ENCODE measurements around the gene TAF4B. TPM values are rescaled to one million over a fixed set of nuclear protein-coding genes. Genes with fewer than 3 reads are reported as not detected.

Gene TAF4B
- total RNA-seq, 2 experiments from 2014 or later: 50.1 to 52.3 TPM

GRCh38 chr18:26350961-26351360, 124.7 kb downstream of the TAF4B start:
- Histone ChIP-seq H3K4me3 (ENCODE audit: low read depth, low read length, poor library complexity, severe bottlenecking) (no peak overlapping the region), H3K4me2 (ENCODE audit: low read length) (no peak overlapping the region), H3K4me1 (ENCODE audit: insufficient read depth, low read length, poor library complexity, severe bottlenecking) (peaks cover 12% of the 10 kb centered on the region), H3K79me2 (ENCODE audit: insufficient read depth, low read depth, low read length) (no peaks in the 10 kb centered on the region), H3K9me3 (ENCODE audit: low read length) (peaks cover 16% of the 10 kb centered on the region), H2AFZ (ENCODE audit: low read length) (no peak overlapping the region), H3K9me2 (ENCODE audit: insufficient read depth, low read length) (no peaks in the 10 kb centered on the region), H3K27ac (ENCODE audit: low read depth, low read length, poor library complexity, severe bottlenecking) (no peak overlapping the region), H3K36me3 (ENCODE audit: insufficient read depth, low read length) (peaks cover 40% of the 10 kb centered on the region), H4K20me1 (ENCODE audit: insufficient read depth, low read length) (no peaks in the 10 kb centered on the region)
- no TSS peak for BruUV-seq (replicated peaks)
- CTCF ChIA-PET (ENCODE audit: unreplicated experiment): no interaction called here
- TF ChIP-seq CTCF (conservative IDR thresholded peaks at IDR 0.05; ENCODE audit: low read length) (no peak), EZH2phosphoT487 (IDR thresholded peaks at IDR 0.05; ENCODE audit: borderline replicate concordance, low read depth, low read length) (no peak)
- POLR2A ChIA-PET: no interaction called here
- intact Hi-C loops (cut with micrococcal nuclease; ENCODE audit: unreplicated experiment): no loop called here
- no peak for DNase-seq (ENCODE audit: low spot score)

GRCh38 chr18:26356045-26356785, 130.0 kb downstream of the TAF4B start:
- ChIA-PET CTCF (ENCODE audit: unreplicated experiment) (no interaction called here), POLR2A (no interaction called here)
- no TSS peak for BruUV-seq (replicated peaks)
- H3K9me3 ChIP-seq (ENCODE audit: low read length): no peaks in the 10 kb centered on the region
- no peak for DNase-seq (ENCODE audit: low spot score)
- no peak overlapping the region for H3K27ac ChIP-seq (ENCODE audit: low read depth, low read length, poor library complexity, severe bottlenecking)
- no peak overlapping the region for H3K4me3 ChIP-seq (ENCODE audit: low read depth, low read length, poor library complexity, severe bottlenecking)
- H3K4me2 ChIP-seq (ENCODE audit: low read length): no peak overlapping the region
- H4K20me1 ChIP-seq (ENCODE audit: insufficient read depth, low read length): no peaks in the 10 kb centered on the region
- peaks cover 12% of the 10 kb centered on the region for H3K4me1 ChIP-seq (ENCODE audit: insufficient read depth, low read length, poor library complexity, severe bottlenecking)
- H3K9me2 ChIP-seq (ENCODE audit: insufficient read depth, low read length): no peaks in the 10 kb centered on the region
- no peaks in the 10 kb centered on the region for H3K79me2 ChIP-seq (ENCODE audit: insufficient read depth, low read depth, low read length)
- intact Hi-C loops (cut with micrococcal nuclease; ENCODE audit: unreplicated experiment): no loop called here
- no peak for TF ChIP-seq CTCF (conservative IDR thresholded peaks at IDR 0.05; ENCODE audit: low read length)
- no peak for TF ChIP-seq EZH2phosphoT487 (IDR thresholded peaks at IDR 0.05; ENCODE audit: borderline replicate concordance, low read depth, low read length)
- H3K36me3 ChIP-seq (ENCODE audit: insufficient read depth, low read length): peaks cover 37% of the 10 kb centered on the region
- H2AFZ ChIP-seq (ENCODE audit: low read length): no peak overlapping the region

GRCh38 chr18:26357960-26358359, 131.7 kb downstream of the TAF4B start:
- TSS peak; percentile 14 for BruUV-seq (replicated peaks)
- H3K4me2 ChIP-seq (ENCODE audit: low read length): no peak overlapping the region
- H3K36me3 ChIP-seq (ENCODE audit: insufficient read depth, low read length): peaks cover 42% of the 10 kb centered on the region
- no peaks in the 10 kb centered on the region for H3K9me2 ChIP-seq (ENCODE audit: insufficient read depth, low read length)
- no peaks in the 10 kb centered on the region for H3K79me2 ChIP-seq (ENCODE audit: insufficient read depth, low read depth, low read length)
- ChIA-PET CTCF (ENCODE audit: unreplicated experiment) (no interaction called here), POLR2A (no interaction called here)
- intact Hi-C loops (cut with micrococcal nuclease; ENCODE audit: unreplicated experiment): no loop called here
- TF ChIP-seq CTCF (conservative IDR thresholded peaks at IDR 0.05; ENCODE audit: low read length) (no peak), EZH2phosphoT487 (IDR thresholded peaks at IDR 0.05; ENCODE audit: borderline replicate concordance, low read depth, low read length) (no peak)
- H2AFZ ChIP-seq (ENCODE audit: low read length): no peak overlapping the region
- H4K20me1 ChIP-seq (ENCODE audit: insufficient read depth, low read length): no peaks in the 10 kb centered on the region
- H3K4me1 ChIP-seq (ENCODE audit: insufficient read depth, low read length, poor library complexity, severe bottlenecking): peaks cover 12% of the 10 kb centered on the region
- DNase-seq (ENCODE audit: low spot score): no peak
- H3K9me3 ChIP-seq (ENCODE audit: low read length): no peaks in the 10 kb centered on the region
- no peak overlapping the region for H3K4me3 ChIP-seq (ENCODE audit: low read depth, low read length, poor library complexity, severe bottlenecking)
- no peak overlapping the region for H3K27ac ChIP-seq (ENCODE audit: low read depth, low read length, poor library complexity, severe bottlenecking)

All from OCI-LY7 (cell line).